AG10803 (cell line): ENCODE measurements around the gene LRP2BP.
"Not testable (repeated sequence)": the region's sequence is repeated elsewhere in the genome, so short reads cannot be mapped to it uniquely, and the experiment has no call there.

Experiments used
- DNase-seq: peaks from one replicate; pipeline ENCODE4 v3.0.0; 2010; ENCODE audit warnings: low read depth
- H3K4me3 ChIP-seq: 2 replicates; pipeline ENCODE4 v1.5.1; 2011; ENCODE audit warnings: mild to moderate bottlenecking, low read length, control low read depth
- TF ChIP-seq, protein P1 (sequence below): conservative IDR thresholded peaks from 2 replicates; pipeline ENCODE4 v1.5.1; 2011; ENCODE audit warnings: mild to moderate bottlenecking, low read length, control low read depth, inconsistent platforms

The LRP2BP gene

DNA sequence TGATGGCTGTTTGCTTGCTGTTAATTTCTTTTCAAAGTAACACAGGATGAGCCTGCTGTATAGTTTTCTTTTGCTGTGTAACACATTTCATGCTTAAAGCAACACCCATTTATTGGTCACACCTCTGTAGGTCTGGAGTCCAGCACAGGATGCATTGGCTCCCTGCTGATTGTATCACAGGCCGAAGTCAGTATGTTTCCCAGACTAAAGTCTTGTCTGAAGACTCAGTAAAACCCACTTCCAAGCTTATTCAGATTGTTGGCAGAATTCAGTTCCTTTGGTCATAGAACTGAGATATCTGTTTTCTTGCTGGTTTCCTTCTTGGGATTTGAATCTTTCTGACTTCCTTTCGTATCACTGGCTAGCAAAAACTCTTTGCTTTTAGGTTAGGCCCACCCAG is 54.3 kb downstream of the LRP2BP start:
- DNase-seq: no peak
- no peak overlapping the region for H3K4me3 ChIP-seq
- TF ChIP-seq, protein P1, sequence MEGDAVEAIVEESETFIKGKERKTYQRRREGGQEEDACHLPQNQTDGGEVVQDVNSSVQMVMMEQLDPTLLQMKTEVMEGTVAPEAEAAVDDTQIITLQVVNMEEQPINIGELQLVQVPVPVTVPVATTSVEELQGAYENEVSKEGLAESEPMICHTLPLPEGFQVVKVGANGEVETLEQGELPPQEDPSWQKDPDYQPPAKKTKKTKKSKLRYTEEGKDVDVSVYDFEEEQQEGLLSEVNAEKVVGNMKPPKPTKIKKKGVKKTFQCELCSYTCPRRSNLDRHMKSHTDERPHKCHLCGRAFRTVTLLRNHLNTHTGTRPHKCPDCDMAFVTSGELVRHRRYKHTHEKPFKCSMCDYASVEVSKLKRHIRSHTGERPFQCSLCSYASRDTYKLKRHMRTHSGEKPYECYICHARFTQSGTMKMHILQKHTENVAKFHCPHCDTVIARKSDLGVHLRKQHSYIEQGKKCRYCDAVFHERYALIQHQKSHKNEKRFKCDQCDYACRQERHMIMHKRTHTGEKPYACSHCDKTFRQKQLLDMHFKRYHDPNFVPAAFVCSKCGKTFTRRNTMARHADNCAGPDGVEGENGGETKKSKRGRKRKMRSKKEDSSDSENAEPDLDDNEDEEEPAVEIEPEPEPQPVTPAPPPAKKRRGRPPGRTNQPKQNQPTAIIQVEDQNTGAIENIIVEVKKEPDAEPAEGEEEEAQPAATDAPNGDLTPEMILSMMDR: no peak

DNA sequence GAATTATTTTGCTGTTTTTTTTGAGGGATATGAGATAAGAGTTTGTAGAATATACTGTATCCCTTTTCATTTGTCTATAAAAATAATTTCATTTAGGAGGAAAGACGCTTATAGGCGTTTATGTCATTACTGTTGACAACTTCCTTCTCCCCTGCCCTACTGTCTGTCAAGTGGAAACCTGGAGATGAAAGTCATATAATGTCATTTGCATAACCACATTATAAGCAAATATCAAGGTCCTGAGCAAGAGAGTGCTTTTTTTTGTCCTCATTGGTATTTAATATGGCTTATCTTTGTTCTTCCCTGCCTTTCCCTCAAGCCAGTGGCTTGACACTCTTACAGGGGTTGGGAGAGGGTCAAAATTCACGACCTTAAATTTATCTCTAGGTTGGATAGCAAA is 55.8 kb downstream of the LRP2BP start:
- H3K4me3 ChIP-seq: no peak overlapping the region
- DNase-seq: no peak
- TF ChIP-seq, protein P1: no peak

DNA sequence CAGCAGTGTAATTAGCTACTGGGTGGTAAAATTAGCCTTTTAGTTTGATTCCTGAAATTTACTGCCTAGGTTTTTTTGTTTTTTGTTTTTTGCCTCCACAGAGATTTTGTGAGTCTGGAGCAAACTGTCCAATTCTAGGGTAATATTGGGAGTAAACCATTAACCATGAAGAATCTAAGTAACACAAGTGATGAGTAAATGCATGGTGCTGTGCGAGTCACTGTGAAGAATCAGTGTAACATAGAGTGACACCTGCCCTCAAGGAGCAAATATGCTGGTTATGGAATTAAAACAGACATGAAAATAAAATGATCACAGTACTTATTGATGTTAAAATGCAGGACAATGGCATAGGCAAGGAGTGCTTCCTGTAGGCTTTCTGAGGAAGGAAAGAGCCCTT is 60.1 kb downstream of the LRP2BP start:
- no peak overlapping the region for H3K4me3 ChIP-seq
- DNase-seq: no peak
- TF ChIP-seq, protein P1: no peak

DNA sequence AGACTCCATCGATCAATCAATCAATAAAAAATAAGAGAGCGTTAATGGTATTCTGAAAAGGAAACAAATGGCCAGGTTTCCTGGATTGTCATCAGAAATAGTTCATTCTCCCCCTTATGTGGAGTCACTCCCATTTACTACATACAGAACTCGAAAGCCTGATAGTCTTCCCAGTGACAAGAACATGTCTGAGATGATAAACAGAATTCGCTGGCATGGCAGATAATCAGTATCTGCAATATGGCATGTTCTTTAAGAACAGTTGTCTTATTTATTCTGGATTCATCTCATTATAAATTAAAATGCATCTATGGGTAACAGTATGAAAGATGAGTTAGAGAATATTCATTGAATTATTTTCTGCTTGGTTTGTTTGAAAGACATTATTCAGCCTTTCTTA is 61.4 kb downstream of the LRP2BP start:
- no peak for DNase-seq
- no peak overlapping the region for H3K4me3 ChIP-seq
- TF ChIP-seq, protein P1: no peak

DNA sequence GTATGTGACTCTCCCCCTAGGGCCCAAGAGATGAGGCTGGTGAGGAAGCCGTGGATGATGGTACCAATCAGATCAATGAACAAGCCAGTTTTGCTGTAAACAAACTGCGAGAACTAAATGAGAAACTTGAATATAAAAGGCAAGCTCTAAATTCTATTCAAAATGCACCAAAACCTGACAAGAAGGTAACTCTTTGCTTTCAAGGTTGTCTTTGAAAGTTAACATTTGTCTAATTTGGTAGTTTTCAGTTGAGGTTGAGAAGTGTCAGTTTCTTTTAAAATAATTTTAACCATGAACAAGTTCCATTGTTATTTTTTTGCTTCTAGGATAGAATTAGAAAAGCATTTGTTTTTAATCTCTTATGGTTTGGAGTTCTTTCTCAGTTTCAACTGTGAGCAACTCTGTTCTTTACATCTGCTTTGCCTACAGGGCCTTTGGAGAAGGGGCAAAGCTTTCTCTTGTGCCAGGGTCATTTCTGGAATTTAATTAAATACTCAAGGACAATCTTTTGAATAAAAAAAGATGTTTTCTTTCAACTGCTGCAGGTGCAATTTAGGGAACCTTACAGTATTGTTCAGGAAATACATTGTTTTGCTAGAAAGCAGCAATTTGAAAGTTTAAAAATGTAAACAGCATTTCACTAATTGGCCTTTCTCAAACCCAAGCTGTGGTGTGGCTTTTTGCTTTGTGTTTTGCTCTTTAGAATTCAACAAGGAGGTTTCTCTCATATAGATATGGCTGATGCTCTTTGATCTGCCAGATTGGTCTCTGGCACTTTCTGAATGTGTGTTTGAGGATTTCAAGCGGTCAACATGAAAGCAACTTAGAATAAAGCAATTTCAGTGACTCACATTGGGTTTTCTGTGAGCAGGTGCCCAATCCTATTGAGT is 62.9 kb downstream of the LRP2BP start:
- DNase-seq: no peak
- no peak overlapping the region for H3K4me3 ChIP-seq

DNA sequence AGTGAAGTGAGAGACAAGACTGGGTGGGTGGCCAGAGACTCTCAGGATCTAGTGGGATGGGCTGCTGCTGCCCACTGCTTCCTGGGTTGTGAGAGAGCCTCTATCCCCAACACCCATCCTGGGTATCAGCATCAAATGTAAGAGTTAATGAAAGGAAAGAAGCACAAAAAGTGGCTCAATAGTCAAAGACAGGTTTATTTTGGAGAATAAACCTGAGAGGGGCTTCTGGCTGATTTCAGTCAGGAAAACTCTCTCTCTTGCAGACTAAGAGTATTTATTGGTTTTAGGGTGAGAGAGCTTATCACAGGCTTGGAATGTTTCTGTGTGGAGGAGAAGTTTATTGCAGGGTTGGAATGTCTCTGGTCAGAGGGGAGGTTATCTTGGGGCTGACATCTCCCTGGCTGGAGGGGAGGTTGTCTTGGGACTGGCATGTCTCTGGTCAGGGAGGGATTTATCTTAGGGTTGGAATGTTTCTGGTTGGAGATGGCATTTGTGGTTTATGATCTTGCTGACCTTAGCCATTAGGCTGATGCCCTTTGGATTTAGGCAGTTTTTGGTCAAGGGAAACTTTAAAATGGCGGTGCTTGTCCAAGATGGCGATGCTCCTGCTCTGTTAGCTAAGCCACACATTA is 65.7 kb downstream of the LRP2BP start:
- DNase-seq, H3K4me3 ChIP-seq: not testable (repeated sequence)

More for the DNA sequence above, 62.9 kb downstream of the LRP2BP start:
- TF ChIP-seq, protein P1: no peak

DNA sequence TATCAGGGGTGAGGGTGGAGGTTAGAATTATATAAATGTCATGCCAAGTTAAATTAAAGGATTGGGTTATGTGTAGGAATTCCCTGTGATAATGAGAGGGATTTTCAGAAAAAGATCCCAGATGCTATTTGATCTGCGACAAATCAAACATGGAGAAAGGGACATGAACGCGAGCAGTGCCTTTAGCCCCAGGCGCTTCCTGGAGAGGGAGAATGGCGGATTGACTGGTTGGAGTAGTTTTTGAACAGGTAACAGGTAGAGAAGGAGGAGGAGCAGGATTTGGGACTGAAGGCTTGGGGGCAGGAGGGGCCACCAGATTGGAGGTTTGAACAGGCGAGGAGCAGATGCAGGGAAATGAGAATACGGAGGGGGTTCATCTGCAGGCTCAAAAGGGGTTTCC is 67.1 kb downstream of the LRP2BP start:
- TF ChIP-seq, protein P1: no peak
- no peak for DNase-seq
- H3K4me3 ChIP-seq: no peak overlapping the region

DNA sequence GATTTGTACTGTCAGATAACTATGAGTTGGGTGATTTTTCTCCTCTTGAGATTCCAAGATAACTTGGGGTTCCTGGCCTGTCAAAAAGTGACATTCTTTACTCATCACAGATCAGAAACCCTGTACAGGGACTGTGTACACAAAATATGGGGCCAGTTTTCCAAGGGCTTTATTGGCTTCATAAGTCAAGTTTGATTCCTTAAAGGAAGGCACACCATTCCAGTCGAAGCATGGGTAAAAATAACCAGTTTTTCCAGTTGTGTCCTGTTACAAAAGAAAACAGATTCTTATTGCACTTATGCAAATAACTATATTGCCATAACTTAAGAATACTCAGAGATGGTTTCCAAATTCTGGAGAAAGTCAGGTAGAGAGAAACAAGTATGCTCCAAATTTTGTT is 70.0 kb downstream of the LRP2BP start:
- H3K4me3 ChIP-seq, DNase-seq: not testable (repeated sequence)

DNA sequence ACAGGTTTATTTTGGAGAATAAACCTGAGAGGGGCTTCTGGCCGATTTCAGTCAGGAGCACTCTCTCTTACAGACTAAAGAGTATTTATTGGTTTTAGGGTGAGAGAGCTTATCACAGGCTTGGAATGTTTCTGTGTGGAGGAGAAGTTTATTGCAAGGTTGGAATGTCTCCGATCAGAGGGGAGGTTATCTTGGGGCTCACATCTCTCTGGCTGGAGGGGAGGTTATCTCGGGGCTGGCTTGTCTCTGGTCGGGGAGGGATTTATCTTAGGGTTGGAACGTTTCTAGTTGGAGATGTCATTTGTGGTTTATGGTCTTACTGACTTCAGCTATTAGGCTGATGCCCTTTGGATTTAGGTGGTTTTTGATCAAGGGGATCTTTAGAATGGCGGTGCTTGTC is 71.4 kb downstream of the LRP2BP start:
- not testable (repeated sequence) for DNase-seq, H3K4me3 ChIP-seq
